HG02588 (cell line): ENCODE measurements around the gene STUB1.

ENCODE experiments used
- ATAC-seq: cut with Tn5 transposase; IDR thresholded peaks from one replicate; pipeline ENCODE4 v1.9.1; 2021; ENCODE audit warnings: mild to moderate bottlenecking, moderate library complexity; ENCODE audit not compliant: unreplicated experiment

Gene STUB1

GRCh38 chr16:679814-680624, at the start of gene STUB1:
STUB1 (plus strand) TSS chr16:680410; CDS start chr16:680526, 116 bp downstream.
- ATAC-seq = peak; percentile 33

DNA sequence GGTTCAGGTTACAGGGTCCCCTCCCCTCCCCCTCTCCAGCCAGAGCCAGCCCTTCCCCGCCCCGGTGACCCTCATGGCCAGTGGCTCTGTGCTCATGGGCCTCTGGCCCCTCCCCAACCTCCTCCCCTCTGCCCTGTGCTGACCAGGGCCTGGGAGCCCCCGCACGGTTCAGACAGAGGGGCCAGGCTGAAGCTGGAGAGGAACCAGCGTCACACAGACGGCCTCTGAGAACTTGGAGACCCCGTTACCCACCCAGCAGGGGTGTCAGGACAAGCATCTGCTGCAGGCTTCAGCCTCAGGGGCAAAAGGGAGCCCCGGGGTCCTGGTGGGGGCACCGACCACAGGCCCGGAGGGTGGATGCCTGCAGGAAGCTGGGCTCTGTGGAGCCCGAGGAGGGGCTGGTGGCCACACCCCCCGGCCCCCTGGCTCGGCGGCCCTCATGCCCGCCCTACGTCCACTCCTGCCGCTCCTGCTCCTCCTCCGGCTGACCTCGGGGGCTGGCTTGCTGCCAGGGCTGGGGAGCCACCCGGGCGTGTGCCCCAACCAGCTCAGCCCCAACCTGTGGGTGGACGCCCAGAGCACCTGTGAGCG, 49.3 kb upstream of the STUB1 start, which contains the start of gene WFIKKN1:
WFIKKN1 (plus strand) TSS at position 171 of the 591 bp plus-strand sequence; CDS start at position 440, 269 bp downstream.
- ATAC-seq = no peak

DNA sequence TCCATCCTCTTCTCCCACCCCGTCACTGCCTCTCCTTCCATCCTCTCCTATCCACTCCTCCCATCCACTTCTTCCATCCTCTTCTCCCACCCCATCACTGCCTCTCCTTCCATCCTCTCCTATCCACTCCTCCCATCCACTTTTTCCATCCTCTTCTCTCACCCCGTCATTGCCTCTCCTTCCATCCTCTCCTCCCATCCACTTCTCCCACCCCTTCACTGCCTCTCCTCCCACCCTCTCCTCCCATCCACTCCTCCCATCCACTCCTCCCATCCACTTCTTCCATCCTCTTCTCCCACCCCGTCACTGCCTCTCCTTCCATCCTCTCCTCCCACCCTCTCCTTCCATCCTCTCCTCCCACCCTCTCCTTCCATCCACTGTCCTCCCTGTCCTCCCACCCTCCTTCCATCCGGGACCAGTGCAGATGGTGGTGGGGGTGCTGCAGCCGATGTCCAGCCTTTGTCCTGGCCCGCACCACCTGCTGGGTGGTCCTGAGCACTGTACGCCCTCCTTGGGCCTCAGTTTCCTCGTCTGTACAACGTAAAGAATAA, 48.3 kb upstream of the STUB1 start:
- ATAC-seq = no peak

DNA sequence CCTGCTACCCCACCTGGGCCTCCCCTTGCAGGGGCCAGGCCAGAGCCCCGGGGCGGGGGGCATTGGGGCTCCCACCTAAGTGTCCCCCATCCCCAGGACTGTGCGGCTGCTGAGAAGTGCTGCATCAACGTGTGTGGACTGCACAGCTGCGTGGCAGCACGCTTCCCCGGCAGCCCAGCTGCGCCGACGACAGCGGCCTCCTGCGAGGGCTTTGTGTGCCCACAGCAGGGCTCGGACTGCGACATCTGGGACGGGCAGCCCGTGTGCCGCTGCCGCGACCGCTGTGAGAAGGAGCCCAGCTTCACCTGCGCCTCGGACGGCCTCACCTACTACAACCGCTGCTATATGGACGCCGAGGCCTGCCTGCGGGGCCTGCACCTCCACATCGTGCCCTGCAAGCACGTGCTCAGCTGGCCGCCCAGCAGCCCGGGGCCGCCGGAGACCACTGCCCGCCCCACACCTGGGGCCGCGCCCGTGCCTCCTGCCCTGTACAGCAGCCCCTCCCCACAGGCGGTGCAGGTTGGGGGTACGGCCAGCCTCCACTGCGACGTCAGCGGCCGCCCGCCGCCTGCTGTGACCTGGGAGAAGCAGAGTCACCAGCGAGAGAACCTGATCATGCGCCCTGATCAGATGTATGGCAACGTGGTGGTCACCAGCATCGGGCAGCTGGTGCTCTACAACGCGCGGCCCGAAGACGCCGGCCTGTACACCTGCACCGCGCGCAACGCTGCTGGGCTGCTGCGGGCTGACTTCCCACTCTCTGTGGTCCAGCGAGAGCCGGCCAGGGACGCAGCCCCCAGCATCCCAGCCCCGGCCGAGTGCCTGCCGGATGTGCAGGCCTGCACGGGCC, 47.5 kb upstream of the STUB1 start:
- ATAC-seq = no peak

DNA sequence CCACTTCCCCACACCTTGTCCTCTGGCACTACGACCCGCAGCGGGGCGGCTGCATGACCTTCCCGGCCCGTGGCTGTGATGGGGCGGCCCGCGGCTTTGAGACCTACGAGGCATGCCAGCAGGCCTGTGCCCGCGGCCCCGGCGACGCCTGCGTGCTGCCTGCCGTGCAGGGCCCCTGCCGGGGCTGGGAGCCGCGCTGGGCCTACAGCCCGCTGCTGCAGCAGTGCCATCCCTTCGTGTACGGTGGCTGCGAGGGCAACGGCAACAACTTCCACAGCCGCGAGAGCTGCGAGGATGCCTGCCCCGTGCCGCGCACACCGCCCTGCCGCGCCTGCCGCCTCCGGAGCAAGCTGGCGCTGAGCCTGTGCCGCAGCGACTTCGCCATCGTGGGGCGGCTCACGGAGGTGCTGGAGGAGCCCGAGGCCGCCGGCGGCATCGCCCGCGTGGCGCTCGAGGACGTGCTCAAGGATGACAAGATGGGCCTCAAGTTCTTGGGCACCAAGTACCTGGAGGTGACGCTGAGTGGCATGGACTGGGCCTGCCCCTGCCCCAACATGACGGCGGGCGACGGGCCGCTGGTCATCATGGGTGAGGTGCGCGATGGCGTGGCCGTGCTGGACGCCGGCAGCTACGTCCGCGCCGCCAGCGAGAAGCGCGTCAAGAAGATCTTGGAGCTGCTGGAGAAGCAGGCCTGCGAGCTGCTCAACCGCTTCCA, 46.7 kb upstream of the STUB1 start:
- ATAC-seq = no peak

DNA sequence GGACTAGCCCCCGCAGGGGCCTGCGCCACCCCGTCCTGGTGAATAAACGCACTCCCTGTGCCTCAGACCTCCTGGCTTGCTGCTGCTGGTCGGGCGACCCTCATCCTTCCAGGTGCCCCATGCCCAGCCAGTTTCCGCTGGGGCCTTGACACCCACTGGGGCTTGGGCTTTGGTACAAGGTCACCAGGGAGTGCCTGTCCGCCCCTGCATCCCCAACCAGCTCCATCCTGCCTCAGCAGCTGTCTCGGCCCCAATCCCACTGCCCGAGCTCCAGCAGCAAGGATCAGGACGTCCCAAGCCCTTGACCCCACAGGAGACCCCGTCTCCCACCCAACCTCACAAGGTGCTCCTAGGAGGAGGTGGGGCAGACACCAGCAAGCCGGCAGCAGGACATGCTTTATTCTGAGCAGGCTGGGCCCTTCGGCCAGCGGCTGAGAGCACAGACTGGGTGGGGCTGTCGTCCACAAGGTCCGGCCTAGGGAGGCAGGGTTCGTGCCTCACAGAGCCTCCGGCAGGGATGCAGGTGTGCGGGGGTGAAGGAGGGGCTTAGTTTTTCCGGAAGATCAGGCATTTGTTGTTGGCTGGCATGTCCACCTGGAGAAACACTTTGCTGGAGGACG, 46.0 kb upstream of the STUB1 start:
- no peak for ATAC-seq

DNA sequence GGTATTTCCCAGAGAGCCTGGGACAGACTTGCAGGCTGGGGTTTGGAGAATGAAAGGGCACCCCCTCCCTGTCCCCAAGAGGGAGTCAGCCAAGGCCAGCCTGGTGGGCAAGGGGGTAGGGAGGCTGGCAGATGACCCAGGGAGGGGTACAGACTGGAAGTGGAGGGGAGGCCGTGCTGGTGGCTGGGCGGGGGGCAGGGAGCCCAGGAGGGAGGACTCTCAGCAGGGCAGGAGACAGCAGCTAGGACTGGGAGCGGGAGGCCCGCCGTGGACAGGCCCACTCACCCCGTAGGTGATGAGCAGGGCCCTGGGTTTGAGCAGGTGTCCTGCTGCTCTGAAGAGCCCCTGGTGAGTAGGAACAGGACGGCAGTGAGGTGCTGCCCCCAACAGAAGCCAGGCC, 45.2 kb upstream of the STUB1 start:
- ATAC-seq = no peak

DNA sequence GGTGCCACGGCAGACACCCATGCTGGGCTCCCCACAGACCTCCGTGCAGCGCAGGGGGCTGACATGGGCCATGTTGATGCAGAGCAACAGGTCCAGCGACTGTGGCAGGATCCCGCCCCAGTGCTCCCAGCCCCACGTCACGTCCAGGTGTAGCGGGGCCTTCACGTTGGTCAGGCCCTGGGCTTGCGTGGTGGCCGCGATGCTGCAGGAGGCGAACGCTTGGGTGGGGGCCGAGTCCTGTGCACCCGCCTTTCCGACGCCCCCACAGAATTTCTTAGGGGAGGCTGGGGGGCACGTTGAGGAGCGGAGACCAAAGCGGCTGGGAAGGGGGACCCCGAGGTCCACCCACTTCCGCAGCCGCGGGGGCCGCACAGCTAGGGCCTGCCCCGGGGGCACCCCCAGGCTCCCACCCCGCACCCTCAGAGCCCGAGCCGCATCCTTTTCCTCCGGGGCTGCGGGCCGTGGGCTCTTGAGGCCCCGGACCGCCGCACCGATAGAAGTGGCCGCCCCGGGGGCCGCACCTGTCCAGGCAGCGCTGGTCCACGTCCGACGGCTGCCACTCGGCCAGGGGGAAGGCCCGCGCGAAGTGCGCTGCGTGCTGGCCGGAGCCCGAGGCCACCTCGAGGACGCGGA, 44.5 kb upstream of the STUB1 start:
- ATAC-seq = no peak

DNA sequence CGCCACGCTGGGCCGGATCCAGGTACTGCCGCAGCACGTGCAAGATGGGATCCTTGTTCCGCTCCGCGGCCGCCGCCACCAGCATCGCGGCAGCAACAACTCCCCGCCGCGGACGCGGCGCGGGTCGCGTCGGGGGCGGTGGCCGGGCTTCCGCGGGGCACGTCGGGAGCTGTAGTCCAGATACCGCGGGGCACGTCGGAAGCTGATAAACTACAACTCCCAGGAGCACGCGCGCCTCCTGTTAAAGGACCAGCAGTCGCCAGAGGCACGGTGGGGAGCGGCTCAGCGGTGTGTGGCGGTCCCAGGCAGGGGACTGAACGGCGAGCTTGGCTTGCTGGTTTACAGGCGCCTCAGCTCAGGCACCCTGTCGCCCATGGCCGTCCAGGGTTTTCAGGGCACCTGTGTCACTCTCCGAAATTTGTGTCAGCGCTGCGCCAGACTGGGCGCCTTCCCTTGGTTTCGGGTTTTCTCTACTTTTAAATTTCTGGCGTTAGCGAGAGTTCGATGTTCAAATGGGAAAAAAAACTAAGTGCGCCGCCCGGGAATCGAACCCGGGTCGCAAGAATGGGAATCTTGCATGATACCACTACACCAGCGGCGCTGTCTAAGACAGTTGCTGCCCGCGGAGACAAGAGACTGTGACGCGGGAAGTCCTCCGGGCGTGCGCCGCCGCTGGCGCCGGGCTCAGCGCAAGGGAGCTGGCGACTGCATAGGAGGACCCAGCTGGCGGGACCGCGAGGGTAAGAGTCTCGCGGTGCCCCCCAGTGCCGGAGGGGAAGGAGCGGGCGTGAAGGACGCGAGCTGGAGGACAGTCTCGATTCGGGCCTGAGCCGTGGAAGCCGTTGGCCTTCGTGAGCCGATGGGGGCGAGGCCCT, 43.8 kb upstream of the STUB1 start, which contains the start of gene METTL26:
METTL26 (minus strand) TSS at position 100 of the 875 bp plus-strand sequence; CDS start at position 85, 15 bp downstream.
- peak; percentile 50 for ATAC-seq

DNA sequence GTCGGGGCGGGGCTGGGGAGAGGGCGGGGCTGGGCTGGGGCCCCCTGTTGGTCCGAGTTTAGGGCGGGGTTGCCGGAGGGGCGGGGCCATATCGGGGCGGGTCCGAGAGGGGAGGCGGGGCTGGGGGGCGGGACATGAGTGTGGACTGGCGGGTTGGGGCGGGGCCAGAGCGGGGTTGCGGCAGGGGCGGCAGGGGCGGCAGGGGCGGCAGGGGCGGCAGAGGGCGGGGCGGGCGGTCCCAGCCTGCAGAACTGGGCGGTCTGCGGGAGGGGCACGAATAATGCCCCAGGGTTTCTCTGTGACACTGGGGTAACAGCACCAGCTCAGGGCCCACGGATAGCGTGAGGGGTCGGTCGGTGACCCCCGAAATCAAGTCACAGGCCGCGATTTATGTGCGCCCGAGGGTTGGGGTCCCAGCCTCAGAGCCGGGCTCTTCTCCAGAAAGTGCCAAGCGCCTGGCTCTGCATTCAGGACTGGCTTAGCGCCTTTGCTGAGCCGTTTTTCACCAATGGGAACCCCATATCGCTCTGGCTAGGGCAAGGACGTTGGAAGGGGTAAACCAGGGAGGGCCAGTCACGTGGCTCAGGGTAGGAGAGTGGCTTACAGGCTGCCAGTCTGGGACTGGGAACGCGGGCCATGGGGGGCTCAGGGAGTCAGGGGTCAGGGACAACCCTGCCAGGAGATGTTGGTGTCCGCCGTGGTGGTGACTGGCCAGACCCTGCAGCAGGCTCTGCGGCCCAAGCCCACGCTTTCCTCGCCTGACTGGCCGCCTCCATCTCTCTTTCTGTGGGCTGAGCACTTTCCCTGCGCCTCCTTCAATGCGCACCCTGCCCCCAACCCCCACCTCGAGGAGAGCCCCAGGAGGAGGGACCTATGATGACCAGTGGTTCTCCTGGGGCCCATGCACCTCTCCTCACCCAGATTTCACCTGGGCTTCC, 42.9 kb upstream of the STUB1 start:
- ATAC-seq = no peak

- no peak for ATAC-seq
These were observed 42.1 kb upstream of the STUB1 start for GRCh38 chr16:638034-638543.

DNA sequence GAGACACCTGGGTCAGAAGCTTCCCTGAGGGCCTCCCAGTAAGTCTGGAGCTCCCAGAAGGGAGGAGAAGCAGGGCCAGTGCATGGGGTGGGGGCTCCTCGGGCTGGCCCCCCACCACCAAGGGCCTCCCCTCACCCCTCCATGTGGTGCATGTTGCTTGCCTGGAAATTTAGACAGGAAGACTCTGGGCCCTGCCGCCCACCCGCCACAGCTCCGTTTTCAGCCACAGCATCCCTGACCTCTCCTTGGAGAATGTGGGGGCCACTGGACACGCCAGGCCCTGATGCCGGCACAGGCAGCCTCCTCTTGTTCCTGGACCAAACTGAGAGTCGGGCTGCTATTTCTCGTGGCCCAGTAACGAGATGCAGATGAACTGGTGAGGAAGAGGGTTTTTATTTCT, 41.4 kb upstream of the STUB1 start:
- no peak for ATAC-seq

DNA sequence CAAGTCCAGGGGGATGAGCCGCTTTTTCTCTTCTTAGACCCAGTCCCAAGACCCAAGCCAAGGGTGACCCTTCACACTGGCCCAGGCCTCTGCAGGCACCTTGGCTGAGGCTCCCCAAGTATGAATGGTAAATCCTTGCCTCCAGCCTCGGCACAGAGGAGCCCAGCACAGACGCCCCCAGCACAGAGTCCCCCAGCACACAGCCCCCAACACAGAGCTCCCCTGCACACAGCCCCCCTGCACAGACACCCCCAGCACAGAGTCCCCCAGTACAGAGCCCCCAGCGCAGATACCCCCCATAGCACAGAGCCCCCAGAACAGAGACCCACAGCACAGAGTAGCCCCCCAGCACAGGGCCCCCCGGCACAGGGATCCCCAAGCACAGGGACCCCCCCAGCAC, 39.6 kb upstream of the STUB1 start:
- ATAC-seq = no peak

GRCh38 chr16:641326-642188, 38.7 kb upstream of the STUB1 start, which contains the start of gene MCRIP2:
MCRIP2 (plus strand) TSS chr16:641828; CDS start chr16:641992, 164 bp downstream.
- ATAC-seq = peak; percentile 63

- ATAC-seq = peak; percentile 35
These were observed 37.8 kb upstream of the STUB1 start for GRCh38 chr16:642189-643049.
